Neutrophil (primary cell): ENCODE data around the gene TMEM33.
"Not testable (repeated sequence)": the region's sequence is repeated elsewhere in the genome, so short reads cannot be mapped to it uniquely, and the experiment has no call there.

Source experiments
- H3K27ac ChIP-seq: fragments of 200-600 bp; sonication (generic); 2 replicates; pipeline ENCODE4 v1.5.1; 2016; ENCODE audit warnings: mild to moderate bottlenecking, moderate library complexity
- H3K27me3 ChIP-seq: fragments of 200-600 bp; sonication (generic); 2 replicates; pipeline ENCODE4 v1.6.0; 2016; ENCODE audit warnings: mild to moderate bottlenecking
- H3K36me3 ChIP-seq: fragments of 200-600 bp; sonication (generic); 2 replicates; pipeline ENCODE4 v1.5.1; 2017
- H3K4me1 ChIP-seq, 2 experiments: fragments of 200-600 bp in 1 of 2; sonication (generic) in 1 of 2; 1 replicate in 1 of 2; 2 replicates in 1 of 2; pipeline versions ENCODE4 v1.5.1 to v1.6.1; 2013 to 2016; ENCODE audit warnings: low read depth in 1 of 2, low read length in 1 of 2, mild to moderate bottlenecking in 1 of 2, moderate library complexity in 1 of 2; ENCODE audit not compliant: control insufficient read depth in 1 of 2, insufficient read depth in 1 of 2
- H3K4me3 ChIP-seq, 2 experiments: fragments of 200-600 bp in 1 of 2; sonication (generic) in 1 of 2; 1 replicate in 1 of 2; 2 replicates in 1 of 2; pipeline ENCODE4 v1.5.1; 2013 to 2016; ENCODE audit warnings: low read depth in 1 of 2, low read length in 1 of 2, mild to moderate bottlenecking in 1 of 2, moderate library complexity in 1 of 2
- H3K9me3 ChIP-seq: fragments of 200-600 bp; sonication (generic); 2 replicates; pipeline ENCODE4 v1.5.1; 2016
- TF ChIP-seq, protein P1 (sequence below): fragments of 200-600 bp; sonication (generic); IDR thresholded peaks from 2 replicates; pipeline ENCODE4 v1.5.1; 2016; ENCODE audit warnings: antibody characterized with exemption

Gene TMEM33

GRCh38 chr4:41913509-41913908 is 21.7 kb upstream of the TMEM33 start:
- Histone ChIP-seq H3K4me3 (no peak overlapping the region), H3K27me3 (no peaks in the 10 kb centered on the region), H3K4me1 (no peaks in the 10 kb centered on the region), H3K27ac (no peak overlapping the region), H3K36me3 (no peaks in the 10 kb centered on the region), H3K9me3 (no peaks in the 10 kb centered on the region)
- TF ChIP-seq, protein P1, sequence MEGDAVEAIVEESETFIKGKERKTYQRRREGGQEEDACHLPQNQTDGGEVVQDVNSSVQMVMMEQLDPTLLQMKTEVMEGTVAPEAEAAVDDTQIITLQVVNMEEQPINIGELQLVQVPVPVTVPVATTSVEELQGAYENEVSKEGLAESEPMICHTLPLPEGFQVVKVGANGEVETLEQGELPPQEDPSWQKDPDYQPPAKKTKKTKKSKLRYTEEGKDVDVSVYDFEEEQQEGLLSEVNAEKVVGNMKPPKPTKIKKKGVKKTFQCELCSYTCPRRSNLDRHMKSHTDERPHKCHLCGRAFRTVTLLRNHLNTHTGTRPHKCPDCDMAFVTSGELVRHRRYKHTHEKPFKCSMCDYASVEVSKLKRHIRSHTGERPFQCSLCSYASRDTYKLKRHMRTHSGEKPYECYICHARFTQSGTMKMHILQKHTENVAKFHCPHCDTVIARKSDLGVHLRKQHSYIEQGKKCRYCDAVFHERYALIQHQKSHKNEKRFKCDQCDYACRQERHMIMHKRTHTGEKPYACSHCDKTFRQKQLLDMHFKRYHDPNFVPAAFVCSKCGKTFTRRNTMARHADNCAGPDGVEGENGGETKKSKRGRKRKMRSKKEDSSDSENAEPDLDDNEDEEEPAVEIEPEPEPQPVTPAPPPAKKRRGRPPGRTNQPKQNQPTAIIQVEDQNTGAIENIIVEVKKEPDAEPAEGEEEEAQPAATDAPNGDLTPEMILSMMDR = no peak

GRCh38 chr4:41918278-41918677 is 17.0 kb upstream of the TMEM33 start:
- no peaks in the 10 kb centered on the region for H3K4me1 ChIP-seq
- TF ChIP-seq, protein P1 = no peak

DNA sequence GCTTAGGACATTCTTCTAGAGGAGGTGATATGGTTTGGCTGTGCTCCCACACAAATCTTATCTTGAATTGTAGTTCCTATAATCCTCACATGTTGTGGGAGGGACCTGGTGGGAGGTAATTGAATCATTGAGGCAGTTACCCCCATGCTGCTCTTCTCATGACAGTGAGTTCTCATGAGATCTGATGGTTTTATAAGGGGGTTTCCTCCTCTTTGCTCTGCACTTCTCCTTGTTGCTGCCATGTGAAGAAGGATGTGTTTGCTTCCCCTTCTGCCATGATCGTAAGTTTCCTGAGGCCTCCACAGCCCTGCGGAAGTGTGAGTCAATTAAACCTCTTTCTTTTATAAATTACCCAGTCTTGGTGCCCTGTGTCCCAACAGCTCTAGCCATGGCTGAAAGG is 14.8 kb upstream of the TMEM33 start:
- not testable (repeated sequence) for H3K27ac ChIP-seq, H3K4me3 ChIP-seq, H3K9me3 ChIP-seq, H3K36me3 ChIP-seq, H3K4me1 ChIP-seq, H3K27me3 ChIP-seq

More at GRCh38 chr4:41918278-41918677, 17.0 kb upstream of the TMEM33 start:
- H3K4me3 ChIP-seq = no peak overlapping the region
- H3K36me3 ChIP-seq = no peaks in the 10 kb centered on the region
- no peaks in the 10 kb centered on the region for H3K9me3 ChIP-seq
- H3K27me3 ChIP-seq = no peaks in the 10 kb centered on the region
- no peak overlapping the region for H3K27ac ChIP-seq

GRCh38 chr4:41921476-41921875 is 13.8 kb upstream of the TMEM33 start:
- TF ChIP-seq, protein P1 = no peak
- no peaks in the 10 kb centered on the region for H3K4me1 ChIP-seq
- peaks cover 6% of the 10 kb centered on the region for H3K27me3 ChIP-seq
- H3K9me3 ChIP-seq = no peaks in the 10 kb centered on the region
- no peak overlapping the region for H3K27ac ChIP-seq
- no peak overlapping the region for H3K4me3 ChIP-seq
- no peaks in the 10 kb centered on the region for H3K36me3 ChIP-seq

DNA sequence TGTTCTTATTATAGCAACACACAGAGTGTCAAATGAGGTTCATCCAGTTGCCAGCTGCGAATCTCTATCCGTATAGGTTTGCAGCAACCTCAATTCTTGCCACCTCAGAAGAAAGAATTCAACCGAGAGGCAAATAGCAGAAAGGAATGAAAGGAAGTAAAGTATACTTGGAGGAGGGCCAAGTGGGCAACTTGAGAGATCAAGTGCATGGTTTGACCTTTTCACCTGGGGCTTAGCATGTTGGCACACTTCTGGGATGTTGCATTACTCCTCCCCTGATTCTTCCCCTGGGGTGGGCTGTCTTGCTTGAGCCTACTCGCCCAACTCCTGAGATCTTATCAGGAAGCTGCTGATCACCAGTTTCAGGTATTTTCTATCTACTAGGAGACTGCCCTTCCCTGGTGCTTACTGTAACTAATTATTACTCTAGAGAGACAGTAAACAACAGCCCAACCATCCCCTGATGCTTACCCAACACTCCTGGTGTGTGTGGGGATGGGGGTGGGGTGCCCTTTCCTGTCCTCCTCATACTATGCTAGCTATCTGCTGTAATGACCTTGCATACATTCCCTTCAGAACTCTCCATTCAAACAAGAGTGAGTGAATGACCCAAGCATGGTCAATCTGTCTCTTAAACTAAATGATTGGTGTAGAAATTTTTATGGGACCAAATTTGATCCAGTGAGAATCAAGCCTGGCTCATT is 7.3 kb upstream of the TMEM33 start:
- TF ChIP-seq, protein P1 = no peak
- H3K4me1 ChIP-seq = no peaks in the 10 kb centered on the region
- H3K27ac ChIP-seq = no peak overlapping the region

GRCh38 chr4:41930139-41930831 is 4.9 kb upstream of the TMEM33 start:
- Histone ChIP-seq H3K27ac (no peak overlapping the region), H3K9me3 (no peaks in the 10 kb centered on the region), H3K36me3 (no peaks in the 10 kb centered on the region), H3K4me3 (no peak overlapping the region), H3K27me3 (peaks cover 69% of the 10 kb centered on the region), H3K4me1 (peaks cover 8 to 15% of the 10 kb centered on the region in 2 experiments)
- TF ChIP-seq, protein P1 = no peak

More for the DNA sequence above, 7.3 kb upstream of the TMEM33 start:
- no peaks in the 10 kb centered on the region for H3K36me3 ChIP-seq
- H3K27me3 ChIP-seq = peaks cover 64% of the 10 kb centered on the region
- no peaks in the 10 kb centered on the region for H3K9me3 ChIP-seq
- no peak overlapping the region for H3K4me3 ChIP-seq
